ENCODE measurements around the gene SCPEP1.
A peak's percentile ranks its signal among the peaks of the same experiment; 100 is the strongest.

SCPEP1 gene

DNA sequence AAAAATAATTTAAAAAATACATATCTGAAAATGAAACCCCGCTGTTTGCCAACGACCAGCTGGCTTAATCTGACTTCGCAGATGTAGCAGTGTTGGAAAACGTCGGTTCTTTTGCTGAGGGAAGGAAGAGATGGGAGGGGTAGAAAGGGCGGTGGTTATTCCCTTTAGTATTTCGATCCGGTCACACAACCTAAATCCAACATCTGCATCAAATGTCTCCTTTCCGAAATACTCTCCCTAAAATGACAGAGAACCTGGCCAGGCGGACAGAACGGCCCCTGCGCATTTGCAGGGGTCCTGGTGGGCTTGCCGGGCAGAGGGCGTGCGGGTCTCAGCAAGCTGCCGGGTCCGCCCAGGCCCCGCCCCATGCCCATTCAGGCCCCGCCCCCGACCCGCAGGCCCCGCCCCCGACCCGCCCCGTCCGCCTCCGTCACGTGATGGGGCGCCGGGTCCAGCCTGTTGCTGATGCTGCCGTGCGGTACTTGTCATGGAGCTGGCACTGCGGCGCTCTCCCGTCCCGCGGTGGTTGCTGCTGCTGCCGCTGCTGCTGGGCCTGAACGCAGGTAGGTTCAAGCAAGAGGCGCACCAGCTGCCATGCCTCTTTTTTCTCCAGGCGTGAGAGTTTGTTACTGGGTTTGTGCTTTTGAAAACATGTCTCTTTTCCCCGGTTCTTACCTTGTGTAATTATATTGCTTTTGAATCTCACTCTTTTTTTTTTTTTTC, at the start of gene SCPEP1:
Gene SCPEP1, plus strand, starts transcription at position 459 of the 723 bp plus-strand sequence. Its CDS starts 29 bp downstream, at position 488.
- 0 out of 2 replicates have a peak, but pooled peaks have one; percentile 9 for TF ChIP-seq CTCF (IDR thresholded peaks at IDR 0.05)
- no peak for TF ChIP-seq ZFX (IDR thresholded peaks at IDR 0.05; ENCODE audit: borderline replicate concordance)
- peak within 1 kb of the TSS; percentile 52 for H3K27ac ChIP-seq

DNA sequence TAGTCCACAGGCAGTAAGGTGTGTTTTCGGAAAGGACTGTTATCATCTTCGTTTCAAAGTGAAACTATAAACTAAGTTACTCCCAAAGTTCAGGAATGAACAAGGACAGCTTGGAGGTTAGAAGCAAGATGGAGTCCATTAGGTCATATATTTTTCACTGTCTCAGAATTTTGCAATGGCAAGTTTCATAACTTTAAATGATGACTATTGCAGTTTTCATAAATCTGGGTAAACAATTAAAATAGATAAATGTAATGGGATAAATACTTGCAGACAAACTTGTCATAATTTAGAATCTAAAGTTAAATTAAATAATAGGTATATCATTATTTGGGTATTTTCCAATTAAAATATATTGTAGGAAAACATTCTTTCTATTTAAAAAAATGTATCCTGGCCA, 49.3 kb upstream of the SCPEP1 start:
- no peak overlapping the region for H3K27ac ChIP-seq
- TF ChIP-seq ZFX (IDR thresholded peaks at IDR 0.05; ENCODE audit: borderline replicate concordance) = no peak

DNA sequence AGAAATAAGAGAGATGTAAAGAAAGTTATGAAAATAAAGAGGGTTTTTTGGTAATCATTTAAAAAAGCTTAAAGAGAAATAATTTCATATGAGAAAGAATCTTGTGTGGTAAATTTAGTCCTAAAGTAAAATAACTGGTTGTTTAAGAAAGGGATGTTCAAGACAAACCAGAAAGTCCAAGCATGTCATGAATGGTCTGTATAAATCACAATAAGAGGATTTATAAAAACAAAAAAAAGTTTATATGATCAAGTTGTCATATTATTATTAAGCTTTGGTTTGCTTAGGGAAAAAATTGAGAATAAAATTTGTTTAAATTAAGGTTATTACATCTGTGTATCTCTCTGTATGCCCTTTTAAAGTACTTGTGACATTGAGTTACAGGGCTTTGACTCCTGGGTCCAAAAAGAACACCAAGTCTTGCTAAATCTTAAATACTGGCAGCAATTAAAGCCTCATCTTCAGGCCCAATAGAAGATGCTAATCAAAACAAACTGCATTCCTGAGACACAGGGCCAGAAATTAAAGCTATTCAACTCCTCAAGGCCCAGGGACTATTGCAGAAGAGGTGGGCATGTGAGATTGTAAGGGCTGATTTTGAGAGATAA, 48.5 kb upstream of the SCPEP1 start:
- TF ChIP-seq ZFX (IDR thresholded peaks at IDR 0.05; ENCODE audit: borderline replicate concordance) = no peak
- TF ChIP-seq CTCF (IDR thresholded peaks at IDR 0.05) = no peak

DNA sequence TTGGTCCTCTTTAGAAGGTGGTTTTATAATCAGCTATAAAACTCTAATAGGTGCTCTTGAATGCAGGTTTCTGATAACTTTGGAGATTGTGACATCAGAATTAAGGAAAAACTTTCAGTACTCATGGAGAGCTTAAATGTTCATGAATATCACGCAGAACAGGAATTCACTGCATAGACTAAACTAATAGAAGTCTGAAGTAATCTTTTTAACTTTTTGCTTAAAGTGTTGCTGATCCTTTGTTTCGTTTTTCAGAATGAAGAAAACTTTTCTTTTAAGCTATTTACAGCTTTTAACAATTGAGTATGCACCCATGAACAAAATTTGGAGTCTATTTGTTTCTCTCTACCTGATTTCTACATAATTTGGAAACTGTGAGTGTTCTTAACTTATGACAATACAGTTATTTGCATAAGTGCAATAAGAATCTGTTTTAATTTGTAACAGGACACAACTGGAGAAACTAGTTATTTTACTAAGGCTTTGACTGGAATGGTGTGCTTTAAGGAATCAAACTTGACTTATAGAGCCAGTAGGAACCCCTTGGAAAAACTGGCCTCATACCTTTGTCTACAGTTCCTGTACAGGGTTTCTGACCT, 47.1 kb upstream of the SCPEP1 start:
- H3K27ac ChIP-seq = no peak overlapping the region
- TF ChIP-seq CTCF (IDR thresholded peaks at IDR 0.05) = no peak
- no peak for TF ChIP-seq ZFX (IDR thresholded peaks at IDR 0.05; ENCODE audit: borderline replicate concordance)

More for the DNA sequence above, 48.5 kb upstream of the SCPEP1 start:
- no peak overlapping the region for H3K27ac ChIP-seq

- H3K27ac ChIP-seq = no peak overlapping the region
- TF ChIP-seq CTCF (IDR thresholded peaks at IDR 0.05) (no peak), ZFX (IDR thresholded peaks at IDR 0.05; ENCODE audit: borderline replicate concordance) (no peak)
These were observed 44.7 kb upstream of the SCPEP1 start for GRCh38 chr17:56933151-56933745.

- TF ChIP-seq ZFX (IDR thresholded peaks at IDR 0.05; ENCODE audit: borderline replicate concordance) = no peak
- TF ChIP-seq CTCF (IDR thresholded peaks at IDR 0.05) = no peak
- H3K27ac ChIP-seq = no peak overlapping the region
These were observed 44.1 kb upstream of the SCPEP1 start for GRCh38 chr17:56933868-56934267.

- TF ChIP-seq ZFX (IDR thresholded peaks at IDR 0.05; ENCODE audit: borderline replicate concordance) (no peak), CTCF (IDR thresholded peaks at IDR 0.05) (no peak)
- no peak overlapping the region for H3K27ac ChIP-seq
These were observed 43.7 kb upstream of the SCPEP1 start for GRCh38 chr17:56934280-56934679.

All from 22Rv1 (cell line).